Measurements from ENCODE around the gene CCDC169.

GRCh38 chr13:36273431-36273830 lies 24.2 kb downstream of the CCDC169 start:
- no peak for TF ChIP-seq CTCF (IDR thresholded peaks at IDR 0.05; ENCODE audit: poor library complexity)
- TF ChIP-seq EZH2 (IDR thresholded peaks at IDR 0.05; ENCODE audit: borderline replicate concordance), result no peak
- no peak for TF ChIP-seq EZH2phosphoT487 (IDR thresholded peaks at IDR 0.05; ENCODE audit: low read depth, severe bottlenecking, unreplicated experiment)

Data from hepatocyte (in vitro differentiated cells).